HG03565 (cell line): ENCODE results near the gene UBE2E3.

Experiments
- ATAC-seq: cut with Tn5 transposase; IDR thresholded peaks from one replicate; pipeline ENCODE4 v1.9.1; 2021; ENCODE audit warnings: mild to moderate bottlenecking, moderate library complexity; ENCODE audit not compliant: unreplicated experiment

The UBE2E3 gene

GRCh38 chr2:180980106-180980942 is at the start of gene UBE2E3:
Gene UBE2E3, plus strand, starts transcription at chr2:180980605. Its CDS starts 1,438 bp downstream, at chr2:180982043.
- ATAC-seq: peak; percentile 57

GRCh38 chr2:180931841-180932240 is 48.6 kb upstream of the UBE2E3 start:
- ATAC-seq: no peak

GRCh38 chr2:180933332-180933731 is 47.1 kb upstream of the UBE2E3 start:
- ATAC-seq: no peak

DNA sequence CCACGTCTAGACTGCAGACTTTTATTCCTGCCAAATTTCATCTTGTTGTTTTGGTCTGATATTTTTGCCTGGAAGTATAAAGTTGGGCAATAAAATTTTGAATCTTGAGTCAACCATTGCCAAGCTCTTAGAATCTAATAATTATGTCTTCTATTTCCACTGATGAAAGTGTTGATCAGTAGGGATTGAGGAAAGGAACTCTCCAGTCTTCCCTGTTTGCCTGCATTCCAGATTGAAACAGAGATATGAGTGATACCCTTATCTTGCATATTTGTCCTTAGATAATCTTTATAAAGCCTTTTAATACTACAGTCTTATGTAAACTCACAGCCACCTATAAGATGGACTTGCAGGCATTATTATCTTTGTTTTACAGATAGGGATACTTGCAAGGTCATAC is 45.5 kb upstream of the UBE2E3 start:
- no peak for ATAC-seq

DNA sequence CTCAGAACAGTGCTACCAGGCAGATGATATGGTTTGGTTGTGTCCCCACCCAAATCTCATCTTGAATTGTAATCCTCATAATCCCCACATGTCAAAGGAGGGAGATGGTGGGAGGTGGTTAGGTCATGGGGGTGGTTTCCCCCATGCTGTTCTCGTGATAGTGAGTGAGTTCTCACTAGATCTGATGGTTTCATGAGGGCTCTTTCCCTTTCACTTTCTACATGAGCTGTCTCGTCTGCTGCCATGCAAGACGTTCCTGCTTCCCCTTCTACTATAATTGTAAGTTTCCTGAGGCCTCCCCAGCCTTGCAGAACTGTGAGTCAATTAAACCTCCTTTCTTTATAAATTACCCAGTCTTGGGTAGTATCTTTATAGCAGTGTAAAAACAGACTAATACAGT is 42.9 kb upstream of the UBE2E3 start:
- peak; percentile 81 for ATAC-seq

- peak; percentile 41 for ATAC-seq
Measured at GRCh38 chr2:180938451-180938850, 42.0 kb upstream of the UBE2E3 start.

DNA sequence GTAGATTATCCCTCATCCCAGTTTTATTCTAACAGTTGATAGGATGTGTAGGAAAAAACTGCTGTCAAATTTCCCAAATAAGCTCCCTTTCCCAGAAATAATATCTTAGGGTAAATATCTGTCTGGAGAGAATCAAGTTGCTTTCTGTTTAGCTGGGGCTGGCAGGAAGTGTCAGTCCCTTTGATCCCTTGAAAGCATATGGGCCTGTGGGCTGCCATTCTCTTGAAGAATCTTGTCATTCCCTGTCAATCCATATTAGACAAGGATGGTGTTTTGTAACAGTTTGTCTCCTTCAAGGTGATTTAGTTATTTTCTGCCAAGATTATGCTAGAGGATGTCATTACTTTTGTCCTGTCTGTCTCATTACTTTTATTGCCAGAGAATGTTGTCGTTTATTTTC is 37.1 kb upstream of the UBE2E3 start:
- no peak for ATAC-seq

GRCh38 chr2:180944372-180944771 is 36.0 kb upstream of the UBE2E3 start:
- ATAC-seq: no peak

DNA sequence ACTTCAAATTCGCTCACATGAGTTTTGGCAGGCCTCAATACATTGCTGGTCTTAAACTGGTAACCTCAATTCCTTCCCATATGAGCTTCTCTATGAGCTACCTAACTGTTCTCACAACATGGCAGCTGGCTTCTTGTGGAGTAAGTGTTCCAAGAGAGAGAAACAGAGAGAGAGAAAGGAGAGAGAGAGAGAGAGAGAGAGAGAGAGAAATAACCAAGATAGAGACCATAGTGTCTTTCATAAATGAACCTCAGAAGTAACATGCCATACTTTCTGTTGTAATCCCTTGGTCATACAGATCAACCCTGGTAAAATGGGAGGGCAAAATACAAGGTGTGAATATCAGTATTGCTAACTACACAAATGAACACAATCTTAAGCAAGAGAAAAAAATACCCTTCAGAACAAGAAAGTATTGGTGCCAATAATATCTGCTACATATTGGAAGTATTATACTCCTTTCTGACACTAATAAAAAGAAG is 33.2 kb upstream of the UBE2E3 start:
- ATAC-seq: no peak

DNA sequence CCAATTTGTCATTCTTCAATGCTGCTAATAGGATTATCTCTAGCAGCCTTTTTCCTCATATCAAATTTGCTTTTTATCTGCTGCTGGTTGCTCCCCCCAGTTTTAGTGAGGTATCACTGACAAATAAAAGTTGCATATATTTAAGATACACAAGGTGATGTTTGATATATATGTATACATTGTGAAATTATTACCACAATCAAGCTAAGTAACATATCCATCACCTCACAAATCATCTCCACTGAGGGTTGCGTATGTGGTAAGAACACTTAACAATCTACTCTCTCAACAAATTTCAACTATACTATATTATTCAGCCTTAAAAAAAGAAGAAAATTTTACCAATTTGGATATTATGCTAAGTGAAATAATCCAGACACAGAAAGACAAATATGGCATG is 30.5 kb upstream of the UBE2E3 start:
- ATAC-seq: no peak

- peak; percentile 71 for ATAC-seq
Measured at GRCh38 chr2:180952082-180952481, 28.3 kb upstream of the UBE2E3 start.

GRCh38 chr2:180952731-180953336 is 27.6 kb upstream of the UBE2E3 start:
- ATAC-seq: peak; percentile 3

DNA sequence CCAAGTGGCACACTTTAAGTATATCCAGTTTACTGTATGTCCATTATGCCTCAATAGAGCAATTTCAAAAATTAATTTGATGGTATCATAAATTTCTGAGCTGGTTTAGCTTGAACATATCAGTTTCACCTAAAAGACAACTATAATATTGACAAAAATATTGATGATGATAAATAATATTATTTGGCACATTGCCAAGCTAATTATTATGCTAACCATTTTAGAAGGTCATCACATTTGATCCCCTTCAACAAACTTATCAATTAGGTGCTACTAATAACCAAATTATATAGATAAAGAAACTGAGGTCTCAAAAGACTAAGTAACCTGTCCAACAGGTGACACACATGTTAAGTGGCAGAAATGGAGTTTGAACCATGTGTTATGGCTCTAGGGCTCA is 26.9 kb upstream of the UBE2E3 start:
- ATAC-seq: no peak

GRCh38 chr2:180955101-180955500 is 25.3 kb upstream of the UBE2E3 start:
- no peak for ATAC-seq

DNA sequence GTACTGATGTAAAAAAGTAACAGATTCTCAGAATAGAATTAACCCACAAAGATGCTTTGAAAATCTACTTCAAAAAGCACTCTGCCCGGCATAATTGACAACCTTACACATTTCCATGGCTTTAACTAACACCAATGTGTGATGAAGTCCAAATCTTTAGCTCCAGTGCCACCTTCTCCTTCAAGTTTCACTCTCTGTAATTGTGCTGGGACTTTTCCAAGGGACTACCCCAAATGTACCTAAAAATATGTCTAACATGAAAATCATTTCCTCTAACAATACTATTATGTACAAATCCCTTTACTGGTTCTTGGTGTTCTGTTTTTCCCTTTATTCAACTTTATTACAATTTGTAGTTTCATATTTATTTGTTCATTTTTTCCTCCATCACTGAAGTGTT is 20.6 kb upstream of the UBE2E3 start:
- ATAC-seq: no peak

DNA sequence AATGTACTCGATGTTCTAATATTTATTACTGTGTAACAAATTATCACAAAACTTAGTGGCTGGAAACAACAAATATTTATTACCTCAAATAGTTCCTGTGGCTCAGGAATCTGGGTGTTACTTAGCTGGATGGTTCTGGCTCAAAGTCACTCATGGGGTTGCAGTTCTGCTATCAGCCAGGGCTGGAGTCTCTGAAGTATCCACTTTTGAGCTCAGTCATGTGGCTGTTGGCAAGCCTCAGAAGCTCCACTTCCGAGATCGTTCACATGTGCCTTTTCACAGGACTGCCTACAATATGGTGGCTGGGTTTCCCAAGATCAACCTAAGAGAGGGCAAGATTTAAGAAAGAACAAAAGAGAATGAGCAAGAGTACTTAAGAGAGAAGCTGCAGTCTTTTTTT is 19.4 kb upstream of the UBE2E3 start:
- ATAC-seq: no peak

GRCh38 chr2:180962727-180963314 is 17.6 kb upstream of the UBE2E3 start:
- ATAC-seq: no peak

GRCh38 chr2:180966378-180966777 is 14.0 kb upstream of the UBE2E3 start:
- no peak for ATAC-seq

DNA sequence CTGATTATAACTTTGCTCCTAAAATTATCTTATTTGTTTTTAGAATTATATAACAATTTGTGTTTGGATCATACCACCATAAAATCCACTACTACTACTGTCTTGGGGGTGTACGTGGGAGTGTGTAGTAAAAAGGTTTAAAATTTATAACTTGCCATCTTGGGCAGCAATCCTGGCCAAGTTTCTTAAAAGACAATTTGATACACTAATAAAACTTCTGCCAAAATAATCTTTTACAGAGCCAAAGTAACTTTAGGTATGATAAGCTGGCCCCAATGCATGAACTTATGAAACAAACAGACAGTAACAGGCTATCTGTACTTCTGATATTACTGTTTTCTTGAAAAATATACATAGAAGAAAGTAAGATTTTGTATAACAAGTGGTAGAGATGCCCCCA is 11.3 kb upstream of the UBE2E3 start:
- no peak for ATAC-seq

GRCh38 chr2:180970016-180970415 is 10.4 kb upstream of the UBE2E3 start:
- no peak for ATAC-seq

GRCh38 chr2:180971811-180972210 is 8.6 kb upstream of the UBE2E3 start:
- no peak for ATAC-seq

DNA sequence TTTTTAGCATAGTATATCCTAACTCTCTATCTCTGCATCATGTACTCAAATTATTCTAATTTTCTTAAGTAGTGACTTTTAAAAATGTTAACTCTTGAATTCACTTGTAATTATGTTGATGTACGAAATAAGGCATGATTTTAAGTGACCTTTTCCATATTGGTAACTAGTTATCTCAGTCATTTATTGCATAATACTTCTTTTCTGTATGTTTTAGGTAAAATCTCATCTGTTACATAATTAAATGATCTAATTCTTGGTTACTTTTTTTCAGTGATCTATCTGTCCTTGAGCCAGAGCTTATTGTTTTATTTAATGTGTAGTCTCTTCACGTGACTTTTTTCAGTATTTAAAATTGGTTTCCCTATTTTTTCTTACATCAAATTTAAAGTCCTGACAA is 4.8 kb upstream of the UBE2E3 start:
- no peak for ATAC-seq
